Retinal pigment epithelial cell (primary cell): ENCODE measurements around the gene ABAT.
"Not testable (repeated sequence)": the region's sequence is repeated elsewhere in the genome, so short reads cannot be mapped to it uniquely, and the experiment has no call there.

ENCODE experiments used
- DNase-seq: peaks from one replicate; pipeline ENCODE4 v3.0.0-alpha.2; 2010; ENCODE audit warnings: low read depth
- H3K4me3 ChIP-seq: 2 replicates; pipeline ENCODE4 v1.5.1; 2011; ENCODE audit warnings: mild to moderate bottlenecking, low read length, control low read depth, moderate library complexity
- TF ChIP-seq, protein P1 (sequence below): conservative IDR thresholded peaks from 2 replicates; pipeline ENCODE4 v1.5.1; 2011; ENCODE audit warnings: low read depth, low read length, control low read depth, inconsistent platforms

The ABAT gene

DNA sequence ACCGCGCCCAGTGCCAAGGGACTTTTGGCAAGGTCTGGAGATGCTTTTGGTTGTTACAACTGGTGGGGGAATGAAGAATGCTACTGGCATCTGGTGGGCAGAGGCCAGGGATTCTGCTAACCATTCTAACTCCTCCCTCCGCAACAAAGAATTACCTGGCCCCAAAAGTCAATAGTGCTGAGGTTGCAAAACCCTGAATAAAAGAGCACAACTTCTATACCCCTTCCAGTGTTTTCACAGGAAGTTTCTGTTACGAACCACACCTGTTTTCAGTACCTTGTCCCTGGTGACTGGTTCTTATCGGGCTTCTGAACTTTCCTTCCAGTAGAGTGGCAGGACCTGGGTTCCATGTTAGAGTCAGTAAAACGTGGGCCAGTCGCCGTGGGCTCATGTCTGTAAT, 17.3 kb downstream of the ABAT start:
- DNase-seq: no peak
- H3K4me3 ChIP-seq: no peak overlapping the region
- TF ChIP-seq, protein P1, sequence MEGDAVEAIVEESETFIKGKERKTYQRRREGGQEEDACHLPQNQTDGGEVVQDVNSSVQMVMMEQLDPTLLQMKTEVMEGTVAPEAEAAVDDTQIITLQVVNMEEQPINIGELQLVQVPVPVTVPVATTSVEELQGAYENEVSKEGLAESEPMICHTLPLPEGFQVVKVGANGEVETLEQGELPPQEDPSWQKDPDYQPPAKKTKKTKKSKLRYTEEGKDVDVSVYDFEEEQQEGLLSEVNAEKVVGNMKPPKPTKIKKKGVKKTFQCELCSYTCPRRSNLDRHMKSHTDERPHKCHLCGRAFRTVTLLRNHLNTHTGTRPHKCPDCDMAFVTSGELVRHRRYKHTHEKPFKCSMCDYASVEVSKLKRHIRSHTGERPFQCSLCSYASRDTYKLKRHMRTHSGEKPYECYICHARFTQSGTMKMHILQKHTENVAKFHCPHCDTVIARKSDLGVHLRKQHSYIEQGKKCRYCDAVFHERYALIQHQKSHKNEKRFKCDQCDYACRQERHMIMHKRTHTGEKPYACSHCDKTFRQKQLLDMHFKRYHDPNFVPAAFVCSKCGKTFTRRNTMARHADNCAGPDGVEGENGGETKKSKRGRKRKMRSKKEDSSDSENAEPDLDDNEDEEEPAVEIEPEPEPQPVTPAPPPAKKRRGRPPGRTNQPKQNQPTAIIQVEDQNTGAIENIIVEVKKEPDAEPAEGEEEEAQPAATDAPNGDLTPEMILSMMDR: no peak

DNA sequence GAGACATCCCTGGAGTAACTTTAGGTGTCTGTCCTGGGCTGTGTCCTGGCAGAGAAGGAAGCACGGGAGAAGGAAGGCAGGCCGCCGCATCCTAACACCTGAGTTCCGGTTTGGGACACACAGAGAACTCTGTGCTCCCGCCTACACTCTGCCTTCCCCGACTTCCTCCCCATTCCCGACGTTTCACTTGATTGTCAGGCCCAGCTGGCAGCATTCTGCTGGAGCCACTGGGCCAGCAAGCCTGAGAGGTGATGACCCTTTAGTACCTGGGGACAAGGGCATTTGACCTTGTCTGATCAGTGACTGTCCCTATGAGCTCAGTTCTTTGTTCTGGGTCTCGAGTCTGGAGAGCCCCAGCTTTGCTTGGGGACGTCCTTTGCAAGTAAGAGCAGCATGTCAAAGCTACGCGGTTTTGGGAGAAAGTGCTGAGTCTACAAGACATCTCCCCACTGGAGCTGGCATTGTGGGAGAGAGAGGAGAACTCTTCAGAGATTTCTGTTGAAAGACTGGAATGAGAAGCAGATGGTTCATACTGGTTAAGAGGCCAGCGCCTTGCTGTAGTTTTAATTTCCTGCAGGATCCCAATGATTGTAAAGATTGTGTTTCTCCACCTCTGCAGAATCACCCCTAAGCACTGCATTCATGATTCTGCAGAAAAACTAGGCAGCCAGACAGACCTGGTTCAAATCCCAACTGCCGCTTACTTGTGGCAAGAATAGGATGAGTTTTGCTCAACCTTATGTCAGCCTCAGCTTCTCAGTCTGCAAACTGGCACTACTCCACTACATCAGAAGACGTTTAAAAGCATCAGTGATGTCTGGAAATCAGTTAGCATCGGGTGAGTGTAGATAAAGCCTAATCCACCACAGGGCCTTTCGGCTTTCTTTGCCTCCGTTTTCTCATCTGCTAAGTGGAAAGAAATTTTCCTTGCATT, 20.6 kb downstream of the ABAT start:
- no peak overlapping the region for H3K4me3 ChIP-seq

DNA sequence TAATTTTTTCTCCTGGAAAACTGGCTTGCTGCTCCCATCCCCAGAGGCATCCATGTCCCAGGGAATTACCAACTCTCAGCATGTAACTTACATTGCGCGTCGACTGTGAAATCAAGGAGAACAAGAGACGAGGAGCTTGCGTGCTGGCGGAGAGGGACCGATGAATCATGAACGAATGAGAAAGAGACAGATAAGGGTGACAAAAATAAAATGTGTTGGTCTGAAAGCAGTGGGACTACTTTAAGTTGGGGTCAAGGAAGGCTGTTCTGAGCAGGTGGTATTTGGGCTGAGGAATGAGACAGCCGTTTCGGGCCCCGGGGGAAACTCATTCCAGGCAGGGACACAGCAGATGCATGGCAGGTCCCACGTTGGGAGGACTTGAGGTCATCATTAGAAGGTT, 22.5 kb downstream of the ABAT start:
- H3K4me3 ChIP-seq: no peak overlapping the region
- no peak for DNase-seq
- TF ChIP-seq, protein P1: no peak

More for the DNA sequence above, 20.6 kb downstream of the ABAT start:
- TF ChIP-seq, protein P1: no peak
- no peak for DNase-seq

DNA sequence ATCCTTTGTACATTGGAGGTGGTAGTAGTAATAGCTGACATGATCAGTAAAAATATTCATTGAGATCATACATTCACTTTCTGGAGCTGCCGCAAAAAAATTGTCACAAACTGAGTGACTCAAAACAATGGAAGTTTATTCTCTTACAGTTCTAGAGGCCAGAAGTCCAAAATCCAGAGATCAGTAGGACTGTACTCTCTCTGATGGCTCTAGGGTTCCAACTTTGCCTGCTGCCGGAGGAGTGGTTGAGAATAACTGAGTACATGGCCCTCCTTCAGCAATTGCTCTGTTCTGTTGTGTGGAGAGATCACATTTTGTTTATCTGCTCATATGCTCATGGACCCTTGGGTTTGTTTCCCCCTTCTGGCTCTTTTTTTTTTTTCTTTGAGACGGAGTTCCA, 23.5 kb downstream of the ABAT start:
- DNase-seq: no peak
- TF ChIP-seq, protein P1: no peak
- no peak overlapping the region for H3K4me3 ChIP-seq

DNA sequence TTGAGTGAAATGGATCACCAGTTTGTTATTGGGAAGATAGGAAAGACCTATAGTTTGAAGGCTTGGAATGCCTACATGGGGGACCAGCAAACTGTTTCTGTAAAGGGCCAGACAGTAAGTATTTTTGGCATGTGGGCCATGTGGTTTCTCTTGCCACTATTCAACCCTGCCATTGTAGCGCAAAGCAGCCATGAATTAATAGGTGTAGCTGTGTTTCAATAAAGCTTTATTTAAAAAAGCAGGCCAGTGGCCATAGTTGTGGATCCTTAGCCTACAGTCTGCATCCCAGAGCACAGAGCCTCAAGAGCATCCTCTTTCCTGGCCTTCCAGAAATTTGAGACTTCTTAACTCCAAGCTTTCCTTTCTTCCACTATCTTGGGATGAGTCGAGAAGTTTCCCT, 29.3 kb downstream of the ABAT start:
- TF ChIP-seq, protein P1: no peak
- H3K4me3 ChIP-seq: no peak overlapping the region
- no peak for DNase-seq

DNA sequence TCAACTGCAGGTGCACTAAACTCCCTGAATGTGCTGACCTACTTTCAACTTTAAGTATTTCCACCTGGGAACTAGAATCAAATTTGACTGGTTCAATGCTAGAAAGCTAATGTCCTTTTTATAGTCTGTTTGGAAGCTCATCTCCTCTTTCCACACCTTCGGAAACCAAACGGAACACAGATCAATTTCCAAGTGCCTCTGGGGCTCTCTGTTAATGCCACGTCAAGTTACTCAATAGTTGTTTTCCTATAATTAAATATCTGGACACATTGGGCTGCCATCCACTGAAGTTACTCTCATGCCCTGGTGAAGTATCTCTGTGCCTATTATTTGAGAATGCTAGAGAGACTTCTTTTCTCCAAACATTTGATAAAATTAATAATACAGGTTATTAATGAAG, 29.7 kb downstream of the ABAT start:
- H3K4me3 ChIP-seq: no peak overlapping the region
- no peak for DNase-seq
- TF ChIP-seq, protein P1: no peak

DNA sequence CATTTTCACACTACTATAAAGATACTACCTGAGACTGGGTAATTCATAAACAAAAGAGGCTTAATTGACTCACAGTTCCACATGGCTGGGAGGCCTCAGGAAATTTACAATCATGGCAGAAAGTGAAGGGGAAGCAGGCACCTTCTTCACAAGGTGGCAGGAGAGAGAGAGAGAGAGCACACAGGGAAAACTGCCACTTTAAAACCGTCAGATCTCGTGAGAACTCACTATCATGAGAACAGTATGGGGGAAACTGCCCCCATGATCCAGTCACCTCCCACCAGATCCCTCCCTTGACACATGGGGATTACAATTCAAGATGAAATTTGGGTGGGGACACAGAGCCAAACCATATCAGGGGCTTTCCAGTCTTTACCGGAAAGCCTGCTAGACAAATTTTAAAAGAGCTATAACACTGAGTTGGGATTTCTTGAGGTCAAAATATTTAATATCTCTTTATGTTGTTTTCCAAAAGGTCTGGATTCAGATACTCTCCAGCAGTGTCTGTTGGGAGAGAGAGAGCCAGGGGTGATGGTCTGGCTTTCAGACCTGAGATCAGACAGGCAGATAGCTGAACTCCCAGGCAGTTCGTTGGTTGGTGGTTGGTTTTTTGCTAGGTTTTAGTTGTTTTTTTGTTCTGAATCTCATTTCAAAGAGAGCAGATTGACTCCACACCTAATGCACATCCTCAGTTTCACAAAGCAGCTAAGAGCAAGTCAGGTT, 30.8 kb downstream of the ABAT start:
- H3K4me3 ChIP-seq, DNase-seq: not testable (repeated sequence)
